ENCODE results near the gene CHST9.

DNA sequence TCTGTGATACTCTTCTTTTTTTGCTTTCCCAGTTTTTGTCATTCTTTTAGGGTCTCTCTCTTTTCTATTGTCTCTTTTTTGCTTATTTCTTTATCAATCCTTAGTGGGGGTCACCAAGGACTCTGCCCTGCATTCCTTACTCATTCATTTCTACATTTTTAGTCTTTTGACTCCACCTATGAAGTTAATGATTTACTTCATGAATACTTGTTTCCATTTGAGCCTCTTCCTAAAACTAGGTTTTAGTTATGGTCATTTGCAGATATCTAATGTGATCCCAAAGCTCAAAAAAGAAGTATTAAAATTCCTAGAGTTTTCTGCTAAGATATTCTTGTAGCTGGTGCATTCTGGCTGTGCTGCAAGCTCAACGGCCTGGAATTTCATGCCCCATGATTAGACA lies 170.3 kb downstream of the CHST9 start:
- TF ChIP-seq EP300 (conservative IDR thresholded peaks at IDR 0.05; ENCODE audit: poor library complexity, severe bottlenecking) = no peak
- TF ChIP-seq, protein P1, sequence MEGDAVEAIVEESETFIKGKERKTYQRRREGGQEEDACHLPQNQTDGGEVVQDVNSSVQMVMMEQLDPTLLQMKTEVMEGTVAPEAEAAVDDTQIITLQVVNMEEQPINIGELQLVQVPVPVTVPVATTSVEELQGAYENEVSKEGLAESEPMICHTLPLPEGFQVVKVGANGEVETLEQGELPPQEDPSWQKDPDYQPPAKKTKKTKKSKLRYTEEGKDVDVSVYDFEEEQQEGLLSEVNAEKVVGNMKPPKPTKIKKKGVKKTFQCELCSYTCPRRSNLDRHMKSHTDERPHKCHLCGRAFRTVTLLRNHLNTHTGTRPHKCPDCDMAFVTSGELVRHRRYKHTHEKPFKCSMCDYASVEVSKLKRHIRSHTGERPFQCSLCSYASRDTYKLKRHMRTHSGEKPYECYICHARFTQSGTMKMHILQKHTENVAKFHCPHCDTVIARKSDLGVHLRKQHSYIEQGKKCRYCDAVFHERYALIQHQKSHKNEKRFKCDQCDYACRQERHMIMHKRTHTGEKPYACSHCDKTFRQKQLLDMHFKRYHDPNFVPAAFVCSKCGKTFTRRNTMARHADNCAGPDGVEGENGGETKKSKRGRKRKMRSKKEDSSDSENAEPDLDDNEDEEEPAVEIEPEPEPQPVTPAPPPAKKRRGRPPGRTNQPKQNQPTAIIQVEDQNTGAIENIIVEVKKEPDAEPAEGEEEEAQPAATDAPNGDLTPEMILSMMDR (IDR thresholded peaks at IDR 0.05; ENCODE audit: poor library complexity, severe bottlenecking) = no peak
- no peak for TF ChIP-seq TAF1 (IDR thresholded peaks at IDR 0.05; ENCODE audit: low read depth)
- TF ChIP-seq, protein P2, sequence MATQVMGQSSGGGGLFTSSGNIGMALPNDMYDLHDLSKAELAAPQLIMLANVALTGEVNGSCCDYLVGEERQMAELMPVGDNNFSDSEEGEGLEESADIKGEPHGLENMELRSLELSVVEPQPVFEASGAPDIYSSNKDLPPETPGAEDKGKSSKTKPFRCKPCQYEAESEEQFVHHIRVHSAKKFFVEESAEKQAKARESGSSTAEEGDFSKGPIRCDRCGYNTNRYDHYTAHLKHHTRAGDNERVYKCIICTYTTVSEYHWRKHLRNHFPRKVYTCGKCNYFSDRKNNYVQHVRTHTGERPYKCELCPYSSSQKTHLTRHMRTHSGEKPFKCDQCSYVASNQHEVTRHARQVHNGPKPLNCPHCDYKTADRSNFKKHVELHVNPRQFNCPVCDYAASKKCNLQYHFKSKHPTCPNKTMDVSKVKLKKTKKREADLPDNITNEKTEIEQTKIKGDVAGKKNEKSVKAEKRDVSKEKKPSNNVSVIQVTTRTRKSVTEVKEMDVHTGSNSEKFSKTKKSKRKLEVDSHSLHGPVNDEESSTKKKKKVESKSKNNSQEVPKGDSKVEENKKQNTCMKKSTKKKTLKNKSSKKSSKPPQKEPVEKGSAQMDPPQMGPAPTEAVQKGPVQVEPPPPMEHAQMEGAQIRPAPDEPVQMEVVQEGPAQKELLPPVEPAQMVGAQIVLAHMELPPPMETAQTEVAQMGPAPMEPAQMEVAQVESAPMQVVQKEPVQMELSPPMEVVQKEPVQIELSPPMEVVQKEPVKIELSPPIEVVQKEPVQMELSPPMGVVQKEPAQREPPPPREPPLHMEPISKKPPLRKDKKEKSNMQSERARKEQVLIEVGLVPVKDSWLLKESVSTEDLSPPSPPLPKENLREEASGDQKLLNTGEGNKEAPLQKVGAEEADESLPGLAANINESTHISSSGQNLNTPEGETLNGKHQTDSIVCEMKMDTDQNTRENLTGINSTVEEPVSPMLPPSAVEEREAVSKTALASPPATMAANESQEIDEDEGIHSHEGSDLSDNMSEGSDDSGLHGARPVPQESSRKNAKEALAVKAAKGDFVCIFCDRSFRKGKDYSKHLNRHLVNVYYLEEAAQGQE (IDR thresholded peaks at IDR 0.05; ENCODE audit: borderline replicate concordance) = no peak
- no peak for TF ChIP-seq EZH2 (IDR thresholded peaks at IDR 0.05; ENCODE audit: borderline replicate concordance, insufficient read depth, low read length, poor library complexity, severe bottlenecking)
- no peak for TF ChIP-seq POLR2AphosphoS5 (IDR thresholded peaks at IDR 0.05)
- TF ChIP-seq SMC3 (conservative IDR thresholded peaks at IDR 0.05; ENCODE audit: poor library complexity) = no peak
- TF ChIP-seq RAD21 (conservative IDR thresholded peaks at IDR 0.05) = no peak
- no peak for TF ChIP-seq MXI1 (conservative IDR thresholded peaks at IDR 0.05; ENCODE audit: poor library complexity, severe bottlenecking)

Data from neural cell (in vitro differentiated cells).